Adrenal gland (tissue), 12 donors: ENCODE measurements around the gene MRC1. TPM values are rescaled to one million over a fixed set of nuclear protein-coding genes. Genes with fewer than 3 reads are reported as not detected.

Source experiments
- DNase-seq, 7 donors: peaks; one replicate each; pipeline ENCODE4 v3.0.0-alpha.2; 2019 to 2020
- H3K27ac ChIP-seq, 5 donors: fragments of 200-600 bp; sonication (generic) in 4 of 5; 1 replicate in 3 of 5; 2 replicates in 2 of 5; pipeline versions ENCODE4 v1.5.1 to v1.8.0; 2016 to 2020; ENCODE audit warnings: mild to moderate bottlenecking in 1 of 5
- H3K27me3 ChIP-seq: fragments of 200-600 bp; 2 replicates; pipeline ENCODE4 v1.8.0; 2021
- H3K36me3 ChIP-seq, 2 donors: fragments of 200-600 bp; replicated peaks in 1 of 2; 1 replicate in 1 of 2; 2 replicates in 1 of 2; pipeline versions ENCODE4 v1.5.1 to v1.8.0; 2018 to 2022
- H3K4me1 ChIP-seq, 2 donors: fragments of 200-600 bp; replicated peaks in 1 of 2; 1 replicate in 1 of 2; 2 replicates in 1 of 2; pipeline versions ENCODE4 v1.5.1 to v1.8.0; 2018 to 2021
- H3K4me3 ChIP-seq, 4 donors: fragments of 200-600 bp; sonication (generic) in 3 of 4; one replicate each; pipeline ENCODE4 v1.5.1; 2016 to 2018
- H3K9me3 ChIP-seq, 3 donors: fragments of 200-600 bp; sonication (generic) in 1 of 3; replicated peaks in 1 of 3; 1 replicate in 2 of 3; 2 replicates in 1 of 3; pipeline versions ENCODE4 v1.5.1 to v1.8.0; 2016 to 2021
- CTCF ChIP-seq, 6 experiments: fragments of 450-650 bp in 4 of 6; fragments of 200-600 bp in 2 of 6; sonication (generic) in 1 of 6; IDR thresholded peaks; 1 replicate in 5 of 6; 2 replicates in 1 of 6; pipeline versions ENCODE4 v1.5.1 to v1.8.0; 2016 to 2021; ENCODE audit warnings: antibody characterized with exemption in 6 of 6, mild to moderate bottlenecking in 2 of 6, moderate library complexity in 1 of 6
- POLR2A ChIP-seq, 2 donors: fragments of 450-650 bp; IDR thresholded peaks; one replicate each; pipeline ENCODE4 v1.6.1; 2017; ENCODE audit warnings: antibody characterized with exemption in 2 of 2, mild to moderate bottlenecking in 2 of 2, moderate library complexity in 1 of 2
- WGBS, 4 donors: extraction: QIAGEN DNeasy Blood & Tissue Kit in 2 of 4; methylation state at CpG; one replicate each; pipeline versions ENCODE4 v1.1.5 to v1.1.7; 2013 to 2017; 5-methylcytosine and 5-hydroxymethylcytosine counted together
- intact Hi-C, 2 donors: fragments of 100-400 bp; cut with DNase I; formaldehyde crosslinking; loops; one replicate each; pipeline versions ENCODE4 v1.14.1 to v1.15.0; 2022 to 2023
- polyA plus RNA-seq, 3 donors: library from polyadenylated mRNA; stranded (reverse); fragments of 200-250 nt in 2 of 3; fragments of 350-450 nt in 1 of 3; fragmentation: Illumina TruSeq in 1 of 3; extraction: RNeasy Lipid Tissue Mini Kit (QIAGEN cat#74804) in 1 of 3; gene quantifications; one replicate each; pipeline ENCODE4 v1.2.3, GENCODE V29; 2013 to 2014
- total RNA-seq, 9 donors: library from RNA; depleted of rRNA in 4 of 9; stranded (reverse); fragments of >200 nt in 4 of 9; fragments of 120-200 nt in 1 of 9; fragmentation: NEBNext Ultra II Directional in 1 of 9; extraction: Animal tissue kit (Norgen Biotek cat#: 25700) in 1 of 9; gene quantifications; one replicate each; pipeline versions ENCODE4 v1.1.0 to v1.2.4, GENCODE V29; 2013 to 2023
- donor health status: healthy with polysubstance abuse.
- donor health status: Bipolar disorder and iron deficiency.
- donor health status: DM: yes; HTN: yes; CAD: no.
- donor health status: DM: no; HTN: no; CAD: no.
- donor health status: DM: no; HTN: no; CAD: no.
- donor health status: DM: yes; HTN: yes; CAD: no.

The MRC1 gene
- total and polyA plus RNA-seq, 12 donors: 9.9 to 153 (median 85.0) TPM

DNA sequence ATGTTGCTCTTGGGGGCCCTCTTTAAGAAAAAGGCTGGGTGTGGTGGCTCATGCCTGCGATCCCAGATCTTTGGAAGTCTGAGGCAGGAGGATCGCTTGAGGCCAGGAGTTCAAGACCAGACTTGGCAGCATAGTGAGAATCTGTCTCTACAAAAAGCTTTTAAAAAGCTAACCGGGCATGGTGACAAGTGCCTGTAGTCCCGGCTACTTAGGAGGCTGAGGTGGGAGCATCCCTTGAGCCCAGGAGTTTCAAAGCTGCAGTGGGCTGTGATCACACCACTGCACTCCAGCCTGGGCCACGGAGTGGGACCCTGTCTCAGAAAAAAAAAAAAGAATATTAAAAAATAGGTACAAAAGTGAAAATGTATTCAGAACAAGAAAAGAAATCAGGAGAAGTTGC is 104.5 kb downstream of the MRC1 start:
- Histone ChIP-seq H3K36me3 (no peaks in the 10 kb centered on the region), H3K4me3 (no peak overlapping the region), H3K27ac (no peak overlapping the region), H3K4me1 (no peaks in the 10 kb centered on the region), H3K27me3 (no peaks in the 10 kb centered on the region), H3K9me3 (no peaks in the 10 kb centered on the region)
- no peak for TF ChIP-seq POLR2A (IDR thresholded peaks at IDR 0.05)
- no peak for TF ChIP-seq CTCF (IDR thresholded peaks at IDR 0.05)
- intact Hi-C loops: loop anchor here in 1 of 2 donors (5.0 to 10.0 kb wide), 2 partner anchors 191 to 304 kb away; no protein-coding TSS in a partner anchor
- WGBS, 4 donors: 79 to 83% (median 81%) methylated on average over 5 of the region's 5 CpGs
- DNase-seq: no peak

GRCh38 chr10:17914169-17915045 is 105.3 kb downstream of the MRC1 start:
- H3K4me1 ChIP-seq: no peaks in the 10 kb centered on the region
- no peak for DNase-seq
- no peak overlapping the region for H3K4me3 ChIP-seq
- intact Hi-C loops: loop anchor here in 1 of 2 donors (5.0 to 10.0 kb wide), 2 partner anchors 190 to 303 kb away; no protein-coding TSS in a partner anchor
- WGBS, 4 donors: 74 to 93% (median 89%) methylated on average over 5 of the region's 5 CpGs
- TF ChIP-seq POLR2A (IDR thresholded peaks at IDR 0.05) (no peak), CTCF (IDR thresholded peaks at IDR 0.05) (no peak)
- no peaks in the 10 kb centered on the region for H3K27me3 ChIP-seq
- H3K36me3 ChIP-seq: no peaks in the 10 kb centered on the region
- H3K9me3 ChIP-seq: no peaks in the 10 kb centered on the region
- no peak overlapping the region for H3K27ac ChIP-seq

DNA sequence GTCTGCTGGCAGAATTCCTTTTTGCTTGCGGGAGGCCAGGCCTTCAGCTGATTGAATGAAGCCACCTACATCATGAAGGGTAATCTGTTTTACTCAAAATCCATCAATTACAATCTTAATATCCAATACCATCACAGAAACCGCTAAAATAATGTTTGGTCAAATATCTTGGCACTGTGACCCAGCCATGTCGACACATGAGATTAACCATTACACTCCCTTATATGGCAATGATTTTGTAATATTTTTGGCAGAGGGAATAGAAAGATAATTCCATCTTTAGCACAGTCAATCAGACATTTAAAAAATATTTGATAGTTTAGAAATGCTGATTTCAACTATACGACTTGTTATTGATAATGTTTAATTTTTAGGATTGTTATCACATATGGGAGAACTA is 106.0 kb downstream of the MRC1 start:
- intact Hi-C loops: loop anchor here in 1 of 2 donors (10.0 kb wide), 1 partner anchor 190 kb away; no protein-coding TSS in a partner anchor
- Histone ChIP-seq H3K9me3 (no peaks in the 10 kb centered on the region), H3K27me3 (no peaks in the 10 kb centered on the region), H3K36me3 (no peaks in the 10 kb centered on the region), H3K4me1 (no peaks in the 10 kb centered on the region), H3K4me3 (no peak overlapping the region), H3K27ac (no peak overlapping the region)
- 68 to 80% (median 76%) methylated on average over 4 of the region's 4 CpGs for WGBS, 4 donors
- no peak for TF ChIP-seq POLR2A (IDR thresholded peaks at IDR 0.05)
- no peak for TF ChIP-seq CTCF (IDR thresholded peaks at IDR 0.05)
- no peak for DNase-seq

DNA sequence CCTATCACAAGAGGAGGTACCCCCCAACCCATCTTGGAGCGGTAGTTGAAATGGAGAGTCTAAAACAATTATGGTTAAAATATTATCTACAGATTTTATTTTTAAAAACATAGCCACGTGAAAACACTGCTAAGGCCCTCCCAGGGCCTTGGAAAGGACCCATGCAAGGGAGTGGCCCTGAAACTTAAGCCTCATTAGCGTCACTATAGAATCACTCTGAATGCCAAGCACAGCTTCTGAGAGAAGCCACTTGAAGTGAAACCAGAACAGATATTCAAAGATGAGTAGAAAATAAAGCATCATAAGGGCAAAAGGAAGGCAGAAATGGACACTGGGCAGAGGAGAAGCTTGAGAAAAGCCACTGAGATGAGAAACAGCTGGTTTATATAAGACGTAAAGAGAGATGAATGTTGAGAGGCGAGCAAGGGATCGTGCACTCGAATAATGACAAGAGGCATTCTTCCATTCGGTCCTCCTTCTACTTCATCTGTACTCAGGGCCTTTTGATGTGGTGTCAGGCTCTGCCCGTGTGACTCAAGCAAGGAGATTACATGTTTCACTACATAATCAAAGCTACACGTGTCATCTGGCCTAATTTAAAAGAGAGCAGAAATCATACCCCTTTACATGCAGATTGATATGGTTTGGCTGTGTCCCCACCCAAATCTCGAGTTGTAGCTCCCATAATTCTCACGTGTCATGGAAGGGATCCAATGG is 109.2 kb downstream of the MRC1 start:
- no peak overlapping the region for H3K4me3 ChIP-seq
- no peaks in the 10 kb centered on the region for H3K36me3 ChIP-seq
- H3K27ac ChIP-seq: no peak overlapping the region
- intact Hi-C loops: loop anchor here in 1 of 2 donors (10.0 kb wide), 1 partner anchor 186 kb away; no protein-coding TSS in a partner anchor
- TF ChIP-seq CTCF (IDR thresholded peaks at IDR 0.05) (no peak), POLR2A (IDR thresholded peaks at IDR 0.05) (no peak)
- no peaks in the 10 kb centered on the region for H3K4me1 ChIP-seq
- 70 to 86% (median 83%) methylated on average over 12 of the region's 12 CpGs for WGBS, 4 donors
- DNase-seq: no peak
- no peaks in the 10 kb centered on the region for H3K9me3 ChIP-seq
- H3K27me3 ChIP-seq: no peaks in the 10 kb centered on the region
